ENCODE results near the gene PHLDA1. TPM values are rescaled to one million over a fixed set of nuclear protein-coding genes. Genes with fewer than 3 reads are reported as not detected.

PHLDA1 gene
- total RNA-seq, 1 donor from 2014 or later = 2.2 TPM

DNA sequence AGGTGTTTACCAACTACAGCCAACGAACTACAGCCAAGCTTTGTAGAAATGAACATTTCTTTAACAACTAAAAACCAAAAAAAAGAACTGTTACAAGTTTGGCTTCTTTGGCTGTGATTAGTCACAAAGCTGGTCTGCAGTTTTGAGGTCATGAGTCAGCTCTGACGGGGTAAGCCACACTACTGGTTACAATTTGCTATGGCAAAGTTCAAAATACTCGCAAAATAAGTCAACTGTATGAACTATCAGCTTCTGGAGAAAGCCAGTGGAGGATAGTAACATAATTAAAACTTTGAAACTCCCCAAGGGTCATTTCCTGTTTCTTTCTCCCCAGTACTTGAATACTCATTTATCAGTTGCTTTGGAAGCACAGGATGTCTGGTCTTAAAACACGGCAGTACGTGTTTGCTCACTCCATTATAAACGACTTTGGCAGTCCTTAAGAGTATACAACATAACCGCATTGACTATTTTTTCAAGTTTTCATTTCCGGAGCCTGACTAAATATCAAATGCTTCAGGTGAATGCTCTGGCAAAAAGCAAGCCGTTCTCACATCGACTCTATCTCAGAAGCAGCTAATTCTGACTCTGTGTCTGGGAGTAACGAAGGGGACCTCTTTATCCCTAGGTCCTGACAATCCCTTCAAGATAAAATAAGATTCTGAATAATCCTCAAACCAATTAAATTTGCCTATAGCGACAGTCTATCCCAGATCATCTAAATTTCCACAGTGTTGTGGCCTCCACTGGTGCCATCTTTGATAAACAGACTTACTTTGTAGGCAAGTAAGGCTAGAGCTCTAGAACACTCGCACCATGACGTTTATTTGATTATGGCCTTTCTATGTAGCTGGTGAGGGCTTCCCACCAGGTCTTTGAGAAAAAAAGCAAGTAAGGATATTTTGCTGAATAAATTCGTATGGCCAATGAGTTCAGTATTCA, 10.6 kb downstream of the PHLDA1 start:
- DNase-seq (ENCODE audit: low spot score) = no peak
- peak; percentile 46 for ATAC-seq

DNA sequence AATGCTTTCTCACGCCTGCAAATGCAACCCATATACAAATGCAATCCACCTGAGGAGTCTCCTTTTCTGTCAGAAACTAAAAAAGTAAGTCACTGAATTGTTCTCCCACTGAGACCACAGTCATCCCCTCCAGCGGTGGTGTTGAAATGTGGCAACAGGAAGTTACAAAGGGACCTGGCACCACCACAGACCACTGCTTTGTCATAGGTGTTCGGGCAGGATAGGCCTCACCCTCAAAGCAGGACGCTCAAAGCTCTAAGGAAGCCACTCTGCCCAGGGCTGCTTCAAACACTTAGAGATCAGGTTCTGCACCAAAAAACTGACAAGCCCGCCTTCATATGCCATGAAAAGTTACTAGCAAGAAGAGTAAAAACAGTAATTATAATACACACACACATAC, 11.3 kb downstream of the PHLDA1 start:
- no peak for DNase-seq (ENCODE audit: low spot score)
- no peak for ATAC-seq

DNA sequence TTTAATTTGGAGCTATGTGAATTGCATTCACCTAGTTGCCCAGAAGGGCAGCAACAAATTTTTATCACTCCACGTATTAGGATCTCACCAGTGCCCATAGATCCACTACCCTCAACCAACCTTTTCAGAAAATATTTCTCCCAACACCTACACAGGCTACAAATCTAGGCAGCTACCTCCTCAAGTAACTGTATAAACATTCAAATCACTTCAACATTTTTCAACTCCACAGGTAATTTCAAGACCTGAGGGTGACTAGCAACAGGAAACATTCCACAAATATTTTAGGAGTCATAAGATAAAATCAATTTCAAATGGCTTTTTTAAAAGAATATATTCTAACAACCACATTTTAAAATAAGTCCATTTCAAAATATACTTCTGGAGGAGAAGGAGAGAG, 12.9 kb downstream of the PHLDA1 start:
- ATAC-seq (no peak), DNase-seq (ENCODE audit: low spot score) (no peak)

DNA sequence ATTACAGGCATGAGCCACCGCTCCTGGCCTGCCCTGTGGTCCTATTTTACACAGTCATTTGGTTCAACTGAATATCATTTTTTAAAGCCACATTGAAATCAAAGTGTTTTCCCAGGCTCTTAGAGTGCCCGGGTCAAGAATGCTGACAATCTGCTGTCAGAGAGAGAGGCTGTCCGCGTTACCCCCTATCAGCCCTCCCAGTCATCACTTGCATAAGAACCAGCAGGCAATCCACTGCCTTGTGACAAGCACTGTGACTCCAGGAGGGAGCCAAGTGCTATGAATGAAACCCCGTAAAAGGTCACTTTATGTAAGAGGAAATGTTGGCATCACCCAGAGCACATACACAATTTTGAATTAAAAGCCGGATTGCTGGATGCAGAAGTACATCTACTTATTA, 13.5 kb downstream of the PHLDA1 start:
- no peak for DNase-seq (ENCODE audit: low spot score)
- ATAC-seq = no peak

DNA sequence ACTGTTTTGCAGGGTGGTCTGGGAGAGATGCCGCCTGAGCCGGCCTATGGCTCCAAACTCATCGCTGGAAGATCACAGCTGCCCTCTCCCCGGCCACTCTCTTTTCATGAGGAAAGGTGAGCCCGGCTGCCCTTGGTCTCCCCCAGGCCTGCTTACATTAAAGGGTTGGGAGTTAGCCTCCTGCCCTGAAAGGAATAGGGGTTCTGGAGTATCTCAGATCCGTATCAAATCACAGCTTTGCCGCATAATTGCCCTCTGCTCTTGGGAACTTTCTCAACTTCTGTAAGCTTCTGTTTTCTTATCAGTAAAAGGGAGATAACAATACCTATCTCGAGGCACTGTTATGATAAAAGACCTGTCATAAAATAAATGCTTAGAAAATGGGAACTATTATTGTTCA, 17.6 kb downstream of the PHLDA1 start:
- DNase-seq (ENCODE audit: low spot score) (no peak), ATAC-seq (no peak)

DNA sequence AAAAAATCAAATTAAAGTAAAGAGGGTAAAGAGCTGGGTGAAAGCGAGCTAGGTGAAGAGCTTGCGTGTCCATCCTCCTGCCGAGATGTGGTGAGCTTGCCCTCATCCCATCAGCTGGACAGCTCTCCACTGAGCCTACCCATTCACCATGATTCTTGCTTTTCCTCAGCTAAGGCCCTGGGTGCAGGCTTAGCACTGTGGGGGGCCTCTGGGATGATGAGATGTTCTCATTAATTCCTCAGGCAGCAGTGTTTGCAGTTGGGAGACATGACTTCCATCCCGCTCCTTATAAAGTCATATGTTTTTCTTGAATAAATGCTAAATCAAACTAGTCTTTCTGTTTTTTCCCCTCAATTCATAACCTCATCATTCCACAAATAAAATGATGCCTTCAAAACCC, 18.0 kb downstream of the PHLDA1 start:
- DNase-seq (ENCODE audit: low spot score) = no peak
- ATAC-seq = no peak

DNA sequence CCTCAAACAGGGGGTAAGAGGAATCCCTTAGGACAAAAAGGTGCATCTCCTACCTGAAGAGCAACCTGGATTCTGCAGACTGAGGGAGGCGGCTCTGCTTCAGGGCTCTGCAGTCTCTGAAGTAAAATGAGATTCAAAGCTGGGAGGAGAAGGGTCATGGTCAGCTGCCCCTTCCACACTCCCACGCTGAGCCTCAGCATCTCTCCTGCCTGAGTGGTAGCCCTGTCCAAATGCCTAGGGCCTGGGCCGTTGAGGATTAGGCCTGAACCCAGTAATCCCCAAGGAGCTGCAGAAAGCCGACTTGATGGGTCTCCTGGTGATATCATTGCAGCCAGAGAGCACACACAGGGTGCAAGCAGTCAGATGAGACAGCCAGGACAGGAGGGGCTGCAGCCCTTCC, 18.9 kb downstream of the PHLDA1 start:
- ATAC-seq (no peak), DNase-seq (ENCODE audit: low spot score) (no peak)

DNA sequence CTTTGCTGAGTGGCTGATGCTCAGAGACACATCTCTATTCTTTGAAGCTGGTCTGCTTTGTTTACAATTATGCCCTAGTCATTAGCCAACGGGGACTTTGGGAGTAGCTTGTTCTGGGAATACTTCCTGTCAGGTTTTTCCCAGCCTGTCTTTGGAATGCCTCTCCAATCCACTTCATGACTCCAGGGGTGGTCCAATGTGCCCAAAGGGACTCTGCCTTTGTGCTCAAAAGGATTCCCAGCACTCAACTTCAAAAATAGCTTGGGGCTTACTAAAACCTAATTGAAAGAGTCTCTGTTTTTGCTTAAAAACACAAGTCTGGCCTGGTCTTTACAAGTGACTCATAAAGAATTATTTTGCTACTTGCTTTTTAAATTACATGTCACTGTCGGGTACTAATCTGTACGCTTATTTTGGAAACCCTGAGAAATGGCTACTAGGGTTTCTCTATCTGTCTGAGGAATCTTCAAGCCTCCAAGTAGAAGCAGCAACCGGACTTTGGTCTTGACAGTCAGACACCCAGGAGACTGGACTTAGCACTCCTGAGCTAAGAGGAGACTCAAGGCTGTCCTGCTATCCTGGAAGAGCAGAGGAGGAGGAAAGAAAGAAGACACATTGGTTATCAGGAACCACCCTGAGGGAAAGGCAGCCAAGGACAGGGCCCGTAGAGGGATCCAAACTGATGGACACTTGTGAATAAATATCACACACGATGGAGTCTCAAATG, 20.7 kb downstream of the PHLDA1 start:
- ATAC-seq = no peak
- DNase-seq (ENCODE audit: low spot score) = no peak

DNA sequence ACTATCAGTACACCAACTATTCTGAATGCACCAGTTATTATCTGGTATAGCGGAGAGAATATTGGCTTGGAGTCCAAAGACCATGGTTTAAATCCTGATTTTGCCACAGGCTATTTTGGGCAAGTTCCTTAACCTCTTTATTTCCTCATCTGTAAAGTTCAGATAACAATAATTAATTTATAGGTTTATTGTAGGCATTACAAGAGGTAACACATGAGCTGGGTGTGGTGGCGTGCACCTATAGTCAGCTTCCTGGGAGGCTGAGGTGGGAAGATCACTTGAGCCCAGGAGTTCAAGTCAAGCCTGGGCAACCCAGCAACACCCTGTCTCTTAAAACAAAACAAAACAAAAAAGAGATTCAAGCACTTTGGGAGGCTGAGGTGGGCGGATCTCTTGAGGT, 23.1 kb downstream of the PHLDA1 start:
- DNase-seq (ENCODE audit: low spot score) (no peak), ATAC-seq (no peak)

DNA sequence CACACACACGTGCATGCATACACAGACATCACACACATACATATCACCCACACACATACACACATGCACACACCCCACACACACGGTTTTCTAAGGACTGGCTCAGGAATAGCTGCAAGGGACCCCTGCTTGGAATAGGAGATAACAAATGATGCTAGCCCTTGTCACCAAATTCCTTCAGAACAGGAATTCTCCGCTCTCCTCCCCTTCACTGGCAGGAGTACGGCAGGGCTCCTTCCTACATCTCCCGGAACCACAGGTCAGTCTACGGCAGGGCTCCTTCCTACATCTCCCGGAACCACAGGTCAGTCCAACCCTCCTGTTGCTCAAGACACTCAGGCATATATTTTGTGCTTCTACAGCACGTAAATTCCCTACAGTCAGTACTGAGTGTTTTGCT, 23.9 kb downstream of the PHLDA1 start:
- DNase-seq (ENCODE audit: low spot score) (no peak), ATAC-seq (no peak)

DNA sequence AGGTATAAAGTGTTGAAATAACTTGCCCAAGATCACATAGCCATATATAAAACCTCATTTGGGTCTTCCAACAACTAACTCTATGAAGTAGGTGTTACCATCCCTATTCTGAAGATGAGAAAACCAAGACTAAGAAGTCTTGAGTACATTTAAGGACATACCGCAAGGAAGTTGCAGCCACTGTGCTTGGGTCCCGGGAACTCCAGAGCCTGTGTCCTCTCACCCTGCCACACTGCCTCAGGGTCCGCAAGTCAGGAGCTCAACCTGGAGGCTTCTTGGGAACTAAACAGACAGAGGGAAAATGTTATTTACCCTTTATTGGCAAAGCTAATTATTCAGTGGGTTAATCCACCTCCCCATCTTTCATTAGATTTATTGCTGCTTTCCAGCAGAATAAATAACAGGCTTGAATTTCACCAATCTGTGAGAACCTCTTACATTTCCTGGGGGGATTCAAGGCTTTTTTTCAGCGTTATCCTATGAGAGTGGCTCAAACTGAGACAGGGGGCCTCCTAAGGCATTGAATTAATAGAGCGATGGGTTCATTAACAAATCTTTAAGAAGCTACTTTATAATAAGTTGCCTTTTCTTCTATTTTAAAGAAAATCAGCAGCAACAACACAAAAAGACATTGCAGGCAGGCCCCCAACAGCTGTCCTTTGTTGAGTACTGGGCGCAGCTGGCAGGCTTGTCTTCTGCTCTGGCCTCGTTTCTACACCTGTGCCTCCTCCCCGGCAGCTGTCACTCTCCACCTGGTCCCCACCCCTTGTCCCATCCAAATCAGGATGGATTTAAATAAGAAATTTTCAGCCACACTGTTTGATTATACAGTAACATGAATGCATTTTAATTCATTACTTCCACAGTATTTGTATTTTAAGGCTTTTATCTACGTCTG, 25.3 kb downstream of the PHLDA1 start:
- no peak for ATAC-seq
- DNase-seq (ENCODE audit: low spot score) = no peak

DNA sequence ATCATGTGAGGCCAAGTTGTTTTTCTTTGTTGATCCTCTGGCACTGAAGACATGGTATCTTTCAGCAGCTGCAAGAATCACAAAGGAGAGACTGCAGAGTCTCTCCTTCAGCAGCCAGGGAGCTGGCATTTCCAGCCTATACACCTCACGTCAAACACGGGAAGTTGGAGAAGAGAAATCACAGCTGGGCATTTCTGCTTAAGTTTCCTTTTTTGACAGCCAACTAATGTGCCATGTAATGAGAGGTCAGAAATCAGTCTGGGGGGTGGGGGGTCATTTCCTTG, 28.3 kb downstream of the PHLDA1 start:
- ATAC-seq (no peak), DNase-seq (ENCODE audit: low spot score) (no peak)

DNA sequence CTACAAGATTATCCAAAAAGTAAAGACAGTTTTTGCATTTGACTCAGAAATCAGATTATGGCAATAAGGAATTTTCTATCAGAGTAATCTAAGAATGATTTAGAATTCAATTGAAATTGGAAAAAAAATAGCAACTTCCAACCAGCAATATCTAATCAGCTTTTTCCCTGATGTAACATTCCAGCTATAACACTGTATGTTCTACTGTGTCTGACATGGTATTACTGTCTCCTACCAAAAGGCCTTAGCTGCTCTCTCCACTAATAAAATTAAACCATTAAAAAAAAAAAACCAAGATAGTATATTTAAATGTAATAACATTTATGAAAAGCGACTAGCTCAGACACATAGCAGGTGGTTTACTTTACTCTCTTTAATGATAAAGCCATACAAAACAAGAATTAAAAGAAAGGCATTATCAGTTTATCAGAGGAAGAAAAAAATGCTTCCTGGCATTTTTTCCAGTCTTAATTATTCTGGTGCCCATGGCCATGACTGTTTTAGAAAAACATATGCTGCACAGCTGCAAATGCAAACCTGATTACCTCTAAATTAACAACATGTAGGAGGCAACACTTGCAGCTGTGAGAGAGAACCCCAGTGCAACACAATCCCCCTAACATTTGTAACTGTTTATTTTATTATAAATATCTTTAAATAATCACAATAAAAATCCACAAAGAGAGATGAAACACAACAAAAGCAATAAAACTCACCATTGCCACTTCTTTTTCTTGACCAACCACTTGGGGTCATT, 28.8 kb downstream of the PHLDA1 start:
- no peak for DNase-seq (ENCODE audit: low spot score)

DNA sequence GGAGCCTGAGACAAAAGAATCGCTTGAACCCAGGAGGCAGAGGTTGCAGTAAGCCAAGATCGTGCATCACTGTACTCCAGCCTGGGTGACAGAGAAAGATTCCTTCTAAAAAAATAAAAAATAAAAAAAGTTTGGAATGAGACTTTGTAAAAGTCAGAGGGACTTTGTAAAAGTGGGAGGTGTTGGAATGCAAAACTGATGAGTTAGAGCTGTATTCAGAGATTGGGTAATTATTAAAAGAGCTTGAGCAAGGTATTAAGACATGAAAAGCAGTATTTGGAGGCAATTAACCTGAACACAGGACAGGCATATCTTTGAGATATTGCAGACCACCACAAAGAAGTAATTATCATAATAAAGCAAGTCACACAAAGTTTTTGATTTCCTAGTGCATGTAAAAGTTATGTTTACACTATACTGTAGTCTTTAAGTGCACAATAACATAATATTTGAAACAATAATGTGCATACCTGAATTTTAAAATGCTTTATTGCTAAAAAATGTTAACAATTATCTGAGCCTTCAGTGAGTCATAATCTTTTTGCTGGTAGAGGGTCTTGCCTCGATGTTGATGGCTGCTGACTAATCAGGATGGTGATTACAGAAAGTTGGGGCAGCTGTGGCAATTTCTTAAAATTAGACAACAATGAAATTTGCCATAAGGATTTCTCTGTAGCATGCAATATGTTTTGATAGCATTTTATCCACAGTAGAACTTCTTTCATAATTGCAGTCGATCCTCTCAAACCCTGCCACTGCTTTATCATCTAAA, 33.1 kb downstream of the PHLDA1 start:
- DNase-seq (ENCODE audit: low spot score) (no peak), ATAC-seq (no peak)

More for the DNA sequence above, 28.8 kb downstream of the PHLDA1 start:
- no peak for ATAC-seq

DNA sequence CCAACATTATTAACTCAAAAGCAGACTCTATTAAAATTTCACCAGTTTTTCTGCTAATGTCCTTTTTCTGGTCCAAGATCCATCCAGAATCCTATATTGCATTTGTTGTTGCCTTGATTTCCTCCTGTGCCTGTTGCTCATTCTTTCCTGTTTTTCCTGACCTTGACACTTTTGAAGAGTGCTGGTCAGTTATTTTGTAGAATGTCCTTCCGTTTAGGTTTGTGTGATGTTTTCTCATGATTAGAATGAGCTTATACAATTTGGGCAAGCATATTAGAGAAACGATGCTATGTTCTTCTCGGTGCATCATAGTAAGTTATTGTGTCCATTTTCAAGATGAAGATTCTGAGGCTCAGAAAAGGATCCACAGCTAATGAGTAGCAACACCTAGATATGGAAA, 33.9 kb downstream of the PHLDA1 start:
- ATAC-seq = no peak
- DNase-seq (ENCODE audit: low spot score) = no peak

DNA sequence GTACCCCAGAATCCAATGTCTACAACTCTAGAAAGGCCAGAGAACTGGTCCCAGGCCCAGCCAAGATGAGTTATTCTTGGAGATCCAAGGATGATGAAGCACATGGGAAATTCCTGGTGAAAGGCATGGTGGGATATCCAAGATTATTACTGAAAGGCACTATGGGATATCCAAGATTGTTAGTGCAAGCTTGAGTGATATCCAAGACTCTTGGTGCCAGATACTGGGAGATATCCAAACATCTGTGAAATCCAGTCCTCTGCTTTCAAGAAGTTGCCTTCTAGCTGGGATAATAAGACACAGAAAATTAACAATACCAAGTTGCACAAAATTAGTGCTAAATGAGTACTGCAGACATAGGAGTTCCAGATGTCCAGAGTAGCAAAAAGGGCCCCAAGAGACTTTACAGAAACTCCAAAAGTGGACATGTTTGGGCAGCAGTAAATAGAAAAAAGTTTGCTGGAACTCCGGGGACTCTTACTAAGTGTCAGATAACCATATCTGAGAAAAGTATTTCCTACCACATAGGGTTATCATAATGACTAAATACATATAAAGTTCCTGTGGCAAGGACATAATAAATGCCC, 34.6 kb downstream of the PHLDA1 start:
- no peak for DNase-seq (ENCODE audit: low spot score)
- ATAC-seq = no peak

DNA sequence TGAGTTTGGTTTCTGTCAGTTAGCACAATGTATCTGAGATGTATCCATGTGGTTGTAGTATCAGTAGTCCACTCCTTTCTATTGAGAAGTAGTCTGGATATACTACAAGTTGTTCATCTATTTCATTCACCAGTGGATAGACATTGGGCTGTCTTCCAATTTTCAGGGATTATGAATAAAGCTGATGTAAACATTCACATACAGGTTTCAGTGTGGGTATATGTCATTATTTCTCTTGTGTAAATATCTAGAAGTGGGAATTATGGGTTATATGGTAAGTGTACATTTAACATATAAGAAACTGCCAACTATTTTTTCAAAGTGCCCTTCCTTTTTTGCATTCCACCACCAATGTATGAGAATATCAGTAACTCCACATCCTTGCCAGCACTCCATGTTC, 35.9 kb downstream of the PHLDA1 start:
- DNase-seq (ENCODE audit: low spot score) = no peak
- ATAC-seq = no peak

DNA sequence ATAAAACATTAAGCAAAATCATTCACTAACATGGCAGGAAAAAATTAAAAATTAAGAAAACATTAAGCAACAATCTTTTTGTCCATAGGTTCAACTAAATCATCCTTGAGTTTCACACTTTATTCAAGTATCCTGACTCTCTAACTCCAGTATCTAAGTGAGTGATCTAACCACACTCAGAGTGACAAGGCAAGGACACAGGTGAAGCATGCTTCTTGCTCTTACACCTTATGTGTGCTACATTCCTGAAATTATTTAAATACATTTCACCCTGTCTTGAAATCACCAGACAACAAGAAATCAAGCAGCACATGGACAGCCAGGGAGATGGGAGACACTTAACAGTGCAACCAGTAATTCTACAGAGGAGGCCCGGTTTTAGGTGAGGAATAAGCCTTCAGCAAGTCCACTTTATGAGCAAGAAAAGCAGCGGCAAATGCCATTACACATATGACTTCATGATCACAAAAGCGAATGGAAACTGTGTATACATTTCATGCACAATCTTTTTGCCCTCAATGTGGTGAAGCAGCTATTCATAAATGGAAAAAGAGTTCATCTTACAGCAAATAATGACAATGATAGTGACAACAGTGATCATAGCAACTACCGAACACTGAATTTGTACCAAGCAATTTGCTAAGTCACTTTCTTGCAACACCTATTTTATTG, 37.4 kb downstream of the PHLDA1 start:
- ATAC-seq = peak; percentile 35
- DNase-seq (ENCODE audit: low spot score) = no peak

DNA sequence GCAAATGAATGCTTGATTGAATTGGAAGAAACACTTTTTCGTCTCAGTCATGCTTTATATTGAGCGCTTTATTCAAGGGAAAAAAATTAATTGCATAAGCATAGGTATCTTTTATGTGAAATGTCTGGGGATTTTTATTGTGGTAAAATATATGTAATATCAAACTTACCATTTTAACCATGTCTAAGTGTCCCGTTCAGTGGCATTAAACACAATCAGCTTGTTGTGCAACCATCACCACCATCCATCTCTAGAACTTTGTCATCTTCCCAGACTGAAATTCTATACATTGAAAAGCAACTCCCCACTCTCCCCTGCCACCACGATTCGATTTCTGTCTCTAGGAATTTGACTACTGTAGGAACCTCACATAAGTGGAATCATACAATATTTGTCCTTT, 39.8 kb downstream of the PHLDA1 start:
- ATAC-seq = no peak
- DNase-seq (ENCODE audit: low spot score) = no peak
